Measurements from ENCODE around the gene SLC25A3.

DNA sequence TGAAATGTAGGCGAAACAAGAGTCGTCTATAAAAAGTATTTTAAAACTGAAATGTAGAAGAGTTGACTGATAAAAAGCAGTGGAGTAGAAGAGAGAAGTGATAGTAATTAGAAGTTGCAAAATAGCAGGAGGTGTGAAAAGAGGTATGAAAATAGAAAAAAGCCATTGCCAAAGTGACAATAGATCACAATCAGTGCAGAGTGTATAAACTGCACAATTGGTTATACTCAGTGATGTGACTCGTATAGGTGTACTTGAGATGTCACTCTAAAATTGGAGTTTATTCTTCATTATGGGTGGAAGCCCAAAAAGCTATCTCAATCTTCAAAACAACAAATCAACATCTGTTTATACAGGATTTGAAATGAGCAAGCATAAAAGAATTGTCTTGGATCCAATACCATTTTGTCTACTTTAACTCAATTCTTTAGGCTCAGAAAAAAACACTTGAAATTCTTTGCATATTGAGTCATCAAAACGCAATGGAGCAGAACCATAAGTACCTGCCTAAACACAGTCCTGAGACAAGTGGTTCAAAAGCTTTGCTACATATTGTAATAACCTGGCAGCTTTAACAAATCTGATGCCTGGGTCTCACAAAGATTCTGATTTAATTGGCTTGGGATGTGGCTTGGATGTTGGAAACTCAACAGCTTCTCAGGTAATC is 42.3 kb downstream of the SLC25A3 start:
- no peak for TF ChIP-seq CTCF (conservative IDR thresholded peaks at IDR 0.05; ENCODE audit: low read depth, low read length)
- no peak for TF ChIP-seq EZH2 (IDR thresholded peaks at IDR 0.05; ENCODE audit: borderline replicate concordance, low read depth, low read length, poor library complexity, severe bottlenecking)

Measured in A673 (cell line).